HG03457 (cell line): ENCODE measurements around the gene PKN3.

Source experiments
- ATAC-seq: cut with Tn5 transposase; IDR thresholded peaks from one replicate; pipeline ENCODE4 v1.9.1; 2021; ENCODE audit warnings: moderate number of reproducible peaks; ENCODE audit not compliant: unreplicated experiment

PKN3 gene

DNA sequence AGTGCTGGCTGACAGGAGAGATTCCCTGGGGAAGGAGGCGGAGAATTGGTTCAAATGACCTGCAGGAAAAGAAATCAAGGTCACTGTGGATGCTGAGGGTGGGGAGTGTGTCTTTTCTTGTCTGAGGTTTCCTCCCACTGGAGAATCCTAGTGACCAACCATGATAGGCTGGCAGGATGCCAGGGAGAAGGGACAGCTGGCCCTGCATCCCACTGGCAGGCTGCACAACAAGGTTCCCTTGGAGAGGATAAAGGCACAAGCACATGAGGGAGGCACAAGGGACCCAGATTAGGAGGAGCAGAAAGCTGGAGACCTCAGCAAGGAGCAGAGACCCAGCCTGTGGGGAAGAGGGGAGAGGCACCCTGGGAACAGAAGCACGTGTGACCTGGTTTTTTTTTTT, 33.1 kb downstream of the PKN3 start:
- no peak for ATAC-seq

DNA sequence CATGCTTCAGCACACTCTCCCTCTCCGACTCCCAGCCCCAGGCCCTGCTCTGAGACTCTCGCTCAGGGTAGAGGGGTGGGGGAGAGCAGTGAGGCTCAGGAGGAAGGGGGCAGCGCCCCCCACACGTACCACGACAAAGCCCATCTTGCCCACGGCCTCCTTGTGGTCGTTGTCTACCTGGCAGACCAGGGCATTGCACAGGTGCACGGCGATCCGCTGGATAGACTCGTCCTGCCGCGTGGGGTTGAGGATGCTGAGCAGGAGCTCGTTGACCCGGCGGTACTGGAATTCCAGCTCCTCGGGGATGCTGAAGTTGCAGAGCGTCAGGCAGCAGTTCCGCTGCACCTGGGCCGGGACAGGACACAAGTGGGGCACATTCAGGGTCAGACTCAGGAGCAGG, 40.1 kb downstream of the PKN3 start:
- no peak for ATAC-seq

DNA sequence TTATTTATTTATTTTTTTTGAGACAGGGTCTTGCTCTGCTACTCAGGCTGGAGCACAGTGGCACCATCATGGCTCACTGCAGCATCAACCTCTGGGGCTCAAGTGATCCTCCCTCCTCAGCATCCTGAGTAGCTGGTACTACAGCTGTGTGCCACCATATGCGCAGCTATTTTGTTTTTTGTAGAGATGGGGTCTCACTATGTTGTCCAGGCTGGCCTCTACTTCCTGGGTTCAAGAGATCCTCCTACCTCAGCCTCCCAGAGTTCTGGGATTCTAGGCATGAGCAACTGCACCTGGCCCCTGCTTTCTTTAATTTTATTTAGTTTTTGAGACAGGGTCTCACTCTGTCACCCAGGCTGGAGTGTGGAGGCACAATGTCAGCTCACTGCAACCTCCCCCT, 41.1 kb downstream of the PKN3 start:
- ATAC-seq, result no peak

DNA sequence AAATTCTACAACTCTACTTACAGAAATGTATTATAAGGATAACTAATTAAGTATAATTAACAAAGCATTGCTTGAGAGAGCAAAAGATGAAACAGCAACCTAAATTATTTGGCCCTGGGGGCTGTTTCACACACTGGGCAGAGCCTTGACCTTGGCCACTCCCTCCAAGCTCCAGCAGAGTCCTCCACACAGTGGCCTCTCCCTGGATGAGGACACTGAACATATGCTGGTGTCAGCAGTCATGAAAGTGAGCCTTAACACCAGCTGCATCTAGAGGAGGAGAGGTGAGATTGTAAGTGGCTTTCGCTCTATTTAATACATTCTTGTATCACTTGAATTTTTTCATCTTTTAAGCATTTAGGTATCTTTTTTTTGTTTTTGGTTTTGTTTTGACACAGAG, 44.9 kb downstream of the PKN3 start:
- no peak for ATAC-seq

DNA sequence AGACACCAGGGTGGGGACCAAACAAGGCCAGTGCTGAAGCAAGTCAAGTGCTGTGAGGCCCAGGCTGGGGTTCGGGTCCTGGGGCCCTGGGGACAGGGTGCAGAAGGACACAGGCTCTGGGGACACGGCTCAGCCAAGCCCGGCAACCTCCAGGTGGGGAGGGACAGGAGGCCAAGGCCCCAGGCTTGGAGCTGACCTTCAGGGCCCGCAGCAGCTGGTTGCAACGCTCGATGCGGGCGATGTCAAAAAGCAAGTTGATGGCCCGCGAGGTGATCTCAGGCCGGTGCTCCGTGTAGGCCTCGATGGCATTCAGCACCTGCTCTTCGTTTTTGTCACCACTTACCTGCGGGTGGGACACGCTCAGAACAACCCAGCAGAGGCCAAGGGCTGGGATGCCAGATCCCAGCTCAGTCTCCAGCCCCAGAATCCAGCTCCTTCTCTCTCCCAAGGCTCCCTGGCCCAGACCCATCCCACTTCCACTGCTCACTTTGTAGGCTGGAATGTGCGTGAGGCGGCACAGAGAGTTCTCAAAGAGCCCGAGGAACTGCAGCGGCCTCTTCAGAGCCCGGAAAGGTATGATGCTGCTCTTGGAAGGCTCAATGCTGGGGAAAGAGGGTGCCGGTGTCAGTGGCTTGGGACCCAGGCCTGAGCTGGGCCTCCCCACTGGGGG, 48.8 kb downstream of the PKN3 start:
- ATAC-seq, result no peak

DNA sequence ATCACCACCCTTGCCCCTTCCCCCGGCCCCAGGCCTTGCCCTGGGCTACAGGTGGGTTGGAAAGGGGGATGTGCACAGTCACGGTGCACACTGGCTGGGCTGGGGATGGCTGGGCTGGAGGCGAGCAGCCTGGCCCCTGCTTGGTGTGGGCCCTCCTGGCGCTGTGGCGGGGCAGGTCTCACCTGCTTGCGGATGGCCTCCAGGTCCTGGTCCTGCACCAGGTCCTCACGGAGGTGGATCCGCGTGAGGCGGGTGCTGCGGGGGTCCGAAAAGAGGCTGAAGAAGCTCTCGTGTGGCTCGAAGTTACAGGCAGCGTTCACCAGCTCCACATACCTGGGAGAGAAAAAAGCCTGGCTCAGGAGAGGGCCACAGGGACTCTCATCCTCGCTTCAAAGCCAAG, 51.3 kb downstream of the PKN3 start:
- no peak for ATAC-seq

DNA sequence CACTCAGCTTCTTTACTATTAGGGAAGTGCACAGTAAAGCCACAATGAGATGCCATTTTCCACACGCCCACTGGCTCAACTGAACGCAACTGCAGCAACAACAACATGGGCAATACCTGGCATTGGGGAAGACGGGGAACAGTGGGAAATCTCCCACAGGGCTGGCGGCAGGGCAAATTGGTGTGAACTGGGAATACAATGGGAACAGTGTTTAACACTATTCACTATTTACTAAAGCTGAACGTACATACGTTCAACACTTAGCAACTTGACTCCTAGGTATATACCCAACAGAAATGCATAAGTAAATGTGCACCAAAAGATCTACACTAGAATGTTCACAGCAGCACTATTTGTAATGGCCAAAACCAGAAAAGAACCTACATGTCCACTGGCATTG, 55.3 kb downstream of the PKN3 start:
- no peak for ATAC-seq

DNA sequence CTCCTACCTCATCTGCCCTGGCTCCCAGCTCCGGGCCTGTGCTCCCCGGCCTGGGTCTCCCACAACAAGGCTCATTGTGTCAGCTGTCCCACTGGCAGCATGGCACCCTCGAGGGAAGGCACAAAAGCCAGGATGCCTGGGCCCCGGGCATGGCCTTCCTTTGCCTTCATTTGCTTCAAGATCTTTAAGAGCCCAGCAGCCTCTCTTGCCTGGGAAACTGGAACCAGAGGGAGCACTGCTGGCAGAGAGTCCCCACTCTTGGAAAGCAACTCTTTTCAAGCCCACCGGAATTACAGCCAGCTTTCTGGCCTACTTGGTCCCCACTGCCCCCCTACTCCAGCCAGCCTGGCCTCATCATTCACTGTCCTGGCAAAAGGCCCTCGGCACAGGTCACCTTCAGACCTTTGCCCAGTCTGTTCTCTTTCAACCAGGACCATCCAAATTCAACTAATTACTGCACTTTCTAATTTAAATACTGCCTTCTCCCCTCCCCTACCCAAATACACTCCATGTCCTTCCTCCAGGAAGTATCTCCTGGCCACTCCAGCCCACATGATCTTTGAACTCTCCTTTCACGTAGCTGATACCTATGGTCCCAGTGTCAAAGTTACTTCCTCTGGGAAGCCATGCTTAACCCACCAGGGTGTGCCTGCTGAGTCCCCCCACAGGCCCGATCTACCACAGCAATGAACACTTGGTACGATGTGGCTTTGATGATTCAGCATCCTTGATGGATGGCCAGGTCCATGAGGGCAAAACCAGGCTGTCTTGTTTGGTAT, 60.6 kb downstream of the PKN3 start:
- no peak for ATAC-seq

DNA sequence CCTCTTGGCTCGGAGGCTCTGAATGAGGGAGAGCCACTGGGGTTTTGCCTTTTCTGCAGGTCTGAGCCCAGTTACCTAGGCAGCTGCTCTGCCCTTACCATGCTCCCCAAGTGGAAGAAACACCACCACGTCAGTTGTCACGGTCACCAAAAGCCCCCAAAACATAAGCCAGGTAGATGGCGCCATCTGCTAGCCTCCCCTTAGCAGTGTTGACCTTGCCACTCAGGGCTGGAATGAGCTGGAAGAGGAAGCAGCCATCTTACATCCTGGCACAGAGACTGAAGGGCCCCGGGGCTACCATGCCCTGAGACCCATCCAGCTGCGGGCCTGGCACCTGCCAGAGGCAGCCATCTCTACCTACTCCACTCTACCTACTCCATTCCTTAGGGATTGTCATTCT, 62.1 kb downstream of the PKN3 start:
- ATAC-seq, result no peak

DNA sequence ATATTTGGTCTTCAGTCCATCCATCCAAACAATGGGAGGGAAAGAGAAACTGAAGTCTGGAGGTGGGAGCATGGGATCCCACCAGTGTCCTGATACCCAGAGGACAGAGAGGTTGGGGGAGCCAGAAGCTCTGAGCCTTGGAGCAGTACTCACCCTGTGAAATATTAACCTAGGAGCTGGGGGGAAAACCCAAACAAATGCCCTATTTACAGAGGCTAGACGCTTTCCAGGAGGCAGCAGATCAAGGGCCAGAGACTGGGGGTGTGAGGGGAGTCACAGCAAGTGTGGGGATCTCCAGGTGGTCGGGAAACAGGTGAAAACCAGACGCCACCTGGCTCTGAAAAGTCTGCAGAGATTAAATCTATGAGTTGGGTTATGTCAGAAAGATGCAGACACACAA, 63.2 kb downstream of the PKN3 start:
- no peak for ATAC-seq

DNA sequence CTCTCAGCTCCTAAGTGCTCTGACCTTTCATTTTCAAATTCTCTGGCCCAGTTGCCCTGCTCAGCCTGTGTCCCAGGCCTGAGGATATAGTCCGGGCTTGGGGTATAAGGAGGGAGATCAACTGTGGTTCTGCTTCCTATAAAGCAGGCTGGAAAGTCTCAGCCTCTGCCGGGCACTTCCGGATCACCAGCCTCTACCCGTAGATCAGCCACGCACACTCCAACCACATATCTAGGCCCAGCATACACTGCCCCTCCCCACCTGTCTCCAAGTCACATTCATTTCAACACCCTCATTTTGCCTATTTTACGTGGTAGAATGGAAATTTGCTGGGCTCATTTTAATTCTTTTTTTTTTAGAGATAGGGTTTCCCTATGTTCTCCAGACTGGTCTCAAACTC, 66.3 kb downstream of the PKN3 start:
- ATAC-seq, result no peak
